Measurements from ENCODE around the gene SLC12A3. TPM values are rescaled to one million over a fixed set of nuclear protein-coding genes. Genes with fewer than 3 reads are reported as not detected.
A peak's percentile ranks its signal among the peaks of the same experiment; 100 is the strongest.

The SLC12A3 gene
- total RNA-seq, 6 donors from 2014 or later = 0.06 to 0.61 TPM; not detected in 4

DNA sequence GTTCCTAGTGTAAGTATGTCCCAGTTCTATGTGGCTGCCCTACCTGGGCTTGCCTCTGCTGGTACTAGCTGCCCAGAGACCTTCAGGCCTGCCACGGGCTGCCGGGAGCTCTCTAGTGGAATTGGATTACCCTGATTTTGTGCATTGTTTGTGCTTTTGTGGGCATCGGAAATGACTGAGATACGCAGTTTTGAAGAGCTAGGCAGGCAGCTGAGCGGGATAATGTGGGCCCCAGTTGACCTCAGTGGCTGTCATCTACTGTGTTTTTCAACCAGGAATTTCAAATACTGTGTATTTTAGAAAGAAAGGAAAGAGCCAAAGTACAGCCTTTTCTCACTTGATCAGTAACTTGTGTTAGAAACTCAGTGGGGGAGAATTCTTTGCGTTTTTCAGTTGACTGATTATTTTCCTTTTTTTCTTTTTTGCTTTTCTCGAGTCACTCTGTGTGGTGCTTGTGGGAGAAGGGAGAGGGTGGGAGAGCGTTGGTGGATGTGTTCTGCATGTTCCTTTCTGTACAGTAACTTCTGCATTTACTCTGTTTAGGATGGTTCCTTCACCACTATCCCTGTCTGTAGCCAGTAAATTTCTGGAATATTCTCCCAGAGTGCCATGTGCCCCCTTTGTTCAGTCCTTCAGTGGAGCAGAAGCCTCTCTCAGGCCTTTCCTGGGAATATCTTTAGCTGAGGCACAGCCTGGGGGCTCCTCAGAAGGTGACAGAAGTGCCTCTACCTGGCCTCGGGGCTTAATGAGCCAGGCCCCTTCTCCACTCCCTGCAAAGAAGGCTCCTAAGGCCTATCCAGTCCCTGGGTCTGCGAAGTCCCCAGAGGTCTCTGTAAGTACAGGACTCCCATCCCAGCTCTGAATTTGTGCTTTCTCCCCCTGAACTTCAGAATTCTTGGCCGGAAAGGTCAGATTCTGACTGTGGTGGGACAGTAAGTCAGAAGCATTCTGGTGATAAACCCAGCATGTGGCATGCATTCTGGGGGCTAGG, 15.0 kb upstream of the SLC12A3 start:
- Histone ChIP-seq H3K9me3 (no peaks in the 10 kb centered on the region), H3K27me3 (no peaks in the 10 kb centered on the region), H3K27ac (peak overlapping the region in 2 of 4 donors; percentile 44 to 54), H3K4me3 (no peak overlapping the region), H3K4me1 (peaks cover 8 to 21% (median 16%) of the 10 kb centered on the region in 4 donors), H3K36me3 (peaks cover 0 to 6% (median 2%) of the 10 kb centered on the region in 4 donors)
- TF ChIP-seq POLR2AphosphoS5 (IDR thresholded peaks at IDR 0.05) = no peak
- TF ChIP-seq, protein P1, sequence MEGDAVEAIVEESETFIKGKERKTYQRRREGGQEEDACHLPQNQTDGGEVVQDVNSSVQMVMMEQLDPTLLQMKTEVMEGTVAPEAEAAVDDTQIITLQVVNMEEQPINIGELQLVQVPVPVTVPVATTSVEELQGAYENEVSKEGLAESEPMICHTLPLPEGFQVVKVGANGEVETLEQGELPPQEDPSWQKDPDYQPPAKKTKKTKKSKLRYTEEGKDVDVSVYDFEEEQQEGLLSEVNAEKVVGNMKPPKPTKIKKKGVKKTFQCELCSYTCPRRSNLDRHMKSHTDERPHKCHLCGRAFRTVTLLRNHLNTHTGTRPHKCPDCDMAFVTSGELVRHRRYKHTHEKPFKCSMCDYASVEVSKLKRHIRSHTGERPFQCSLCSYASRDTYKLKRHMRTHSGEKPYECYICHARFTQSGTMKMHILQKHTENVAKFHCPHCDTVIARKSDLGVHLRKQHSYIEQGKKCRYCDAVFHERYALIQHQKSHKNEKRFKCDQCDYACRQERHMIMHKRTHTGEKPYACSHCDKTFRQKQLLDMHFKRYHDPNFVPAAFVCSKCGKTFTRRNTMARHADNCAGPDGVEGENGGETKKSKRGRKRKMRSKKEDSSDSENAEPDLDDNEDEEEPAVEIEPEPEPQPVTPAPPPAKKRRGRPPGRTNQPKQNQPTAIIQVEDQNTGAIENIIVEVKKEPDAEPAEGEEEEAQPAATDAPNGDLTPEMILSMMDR (IDR thresholded peaks at IDR 0.05) = no peak
- no peak for TF ChIP-seq POLR2A (IDR thresholded peaks at IDR 0.05)
- no peak for TF ChIP-seq EP300 (IDR thresholded peaks at IDR 0.05)
- 71 to 76% methylated on average over 10 to 11 of the region's 11 CpGs for WGBS, 2 donors
- no peak for DNase-seq
- no peak for ATAC-seq (ENCODE audit: low FRiP score in 2 of 2)

DNA sequence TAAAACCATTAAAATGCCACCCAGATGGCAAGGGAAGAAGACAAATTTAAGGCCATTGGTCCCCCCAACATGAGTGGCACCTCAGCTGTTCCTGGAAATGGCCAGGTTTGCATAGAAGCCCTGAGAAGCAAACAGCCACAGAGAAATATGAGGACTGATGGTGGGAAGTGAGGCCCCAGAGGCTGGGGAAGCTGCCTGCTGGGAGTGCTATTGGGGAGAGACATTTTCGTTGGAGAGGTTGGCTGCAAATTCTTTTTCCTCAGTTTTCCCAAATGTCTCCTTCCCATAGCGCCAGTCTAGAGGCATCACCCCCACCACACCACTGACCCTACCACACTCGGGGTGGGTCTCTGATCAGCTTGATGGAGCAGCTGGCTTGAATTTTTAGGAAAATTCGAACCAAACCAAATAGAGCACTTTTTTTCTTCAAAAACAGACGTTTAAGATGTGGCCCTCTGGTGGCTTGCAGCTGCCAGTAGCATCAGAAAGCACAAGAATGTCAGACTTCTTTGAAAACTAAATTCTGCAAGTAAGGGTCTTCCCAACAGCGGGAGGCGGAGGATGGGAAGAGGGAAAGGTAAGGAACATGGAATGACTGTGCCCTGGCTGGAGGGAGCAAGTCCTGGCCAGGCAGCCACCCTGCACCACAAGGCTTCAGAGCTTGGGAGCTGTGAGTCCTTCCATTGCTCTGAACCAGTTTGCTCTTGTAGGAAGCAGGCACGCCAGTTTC, 13.2 kb upstream of the SLC12A3 start:
- no peak overlapping the region for H3K27ac ChIP-seq
- H3K27me3 ChIP-seq = no peaks in the 10 kb centered on the region
- peaks cover 8 to 21% (median 16%) of the 10 kb centered on the region in 4 donors for H3K4me1 ChIP-seq
- no peaks in the 10 kb centered on the region for H3K9me3 ChIP-seq
- no peak for DNase-seq
- H3K4me3 ChIP-seq = no peak overlapping the region
- no peaks in the 10 kb centered on the region for H3K36me3 ChIP-seq
- no peak for ATAC-seq (ENCODE audit: low FRiP score in 2 of 2)
- 66 to 75% methylated on average over 8 of the region's 8 CpGs for WGBS, 2 donors
- no peak for TF ChIP-seq EP300 (IDR thresholded peaks at IDR 0.05)
- TF ChIP-seq POLR2AphosphoS5 (IDR thresholded peaks at IDR 0.05) = no peak
- no peak for TF ChIP-seq POLR2A (IDR thresholded peaks at IDR 0.05)
- TF ChIP-seq, protein P1 (IDR thresholded peaks at IDR 0.05) = peak in 2 of 6 experiments; percentile 15 to 17

DNA sequence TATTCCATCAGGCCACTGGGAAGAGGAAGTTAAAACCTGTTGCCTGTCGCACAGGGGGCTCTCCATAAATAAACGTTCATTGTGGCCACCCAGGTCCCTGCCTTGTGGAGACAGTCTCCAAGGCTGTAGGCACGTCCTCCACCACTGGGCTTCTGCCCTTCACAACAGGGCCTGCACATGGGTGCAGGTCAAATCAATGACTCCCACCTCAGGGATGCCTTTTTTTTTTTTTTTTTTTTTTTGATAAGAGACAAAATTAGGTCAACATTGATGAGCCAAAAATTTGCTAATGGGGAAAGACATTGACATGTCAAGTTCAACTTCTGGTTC, 12.6 kb upstream of the SLC12A3 start:
- ATAC-seq (ENCODE audit: low FRiP score in 2 of 2) (no peak), DNase-seq (no peak)
- no peaks in the 10 kb centered on the region for H3K27me3 ChIP-seq
- H3K27ac ChIP-seq = no peak overlapping the region
- no peak overlapping the region for H3K4me3 ChIP-seq
- no peaks in the 10 kb centered on the region for H3K36me3 ChIP-seq
- TF ChIP-seq, protein P1 (IDR thresholded peaks at IDR 0.05) = no peak
- TF ChIP-seq POLR2AphosphoS5 (IDR thresholded peaks at IDR 0.05) = no peak
- TF ChIP-seq POLR2A (IDR thresholded peaks at IDR 0.05) = no peak
- TF ChIP-seq EP300 (IDR thresholded peaks at IDR 0.05) = no peak
- peaks cover 8 to 21% (median 16%) of the 10 kb centered on the region in 4 donors for H3K4me1 ChIP-seq
- no peaks in the 10 kb centered on the region for H3K9me3 ChIP-seq
- 53 to 63% methylated on average over 3 of the region's 3 CpGs for WGBS, 2 donors

DNA sequence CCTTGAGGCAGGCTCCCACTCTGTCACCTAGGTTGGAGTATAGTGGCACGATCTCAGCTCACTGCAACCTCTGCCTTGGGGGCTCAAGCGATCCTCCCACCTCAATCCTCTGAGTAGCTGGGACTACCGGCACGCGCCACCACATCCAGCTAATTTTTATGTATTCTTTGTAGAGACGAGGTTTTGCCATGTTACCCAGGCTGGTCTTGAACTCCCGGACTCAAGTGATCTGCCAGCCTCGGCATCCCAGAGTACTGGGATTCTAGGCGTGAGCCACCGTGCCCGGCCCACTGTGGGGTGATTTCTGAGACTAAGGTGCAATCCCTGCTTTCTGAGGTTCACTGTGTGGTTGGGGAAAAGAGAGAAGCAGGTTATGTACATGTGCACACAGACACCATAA, 12.0 kb upstream of the SLC12A3 start:
- no peak for DNase-seq
- no peak overlapping the region for H3K27ac ChIP-seq
- WGBS, 2 donors = 96 to 97% methylated on average over 11 of the region's 11 CpGs
- peaks cover 8 to 17% (median 15%) of the 10 kb centered on the region in 4 donors for H3K4me1 ChIP-seq
- no peak for ATAC-seq (ENCODE audit: low FRiP score in 2 of 2)
- H3K27me3 ChIP-seq = no peaks in the 10 kb centered on the region
- TF ChIP-seq EP300 (IDR thresholded peaks at IDR 0.05) (no peak), POLR2AphosphoS5 (IDR thresholded peaks at IDR 0.05) (no peak), POLR2A (IDR thresholded peaks at IDR 0.05) (no peak)
- TF ChIP-seq, protein P1 (IDR thresholded peaks at IDR 0.05) = no peak
- H3K4me3 ChIP-seq = no peak overlapping the region
- no peaks in the 10 kb centered on the region for H3K36me3 ChIP-seq
- H3K9me3 ChIP-seq = no peaks in the 10 kb centered on the region
